GM19043 (cell line): Measurements from ENCODE around the gene TMEM248.
"Not testable (repeated sequence)": the region's sequence is repeated elsewhere in the genome, so short reads cannot be mapped to it uniquely, and the experiment has no call there.

ENCODE experiments used
- ATAC-seq: cut with Tn5 transposase; IDR thresholded peaks from one replicate; pipeline ENCODE4 v1.9.1; 2021; ENCODE audit warnings: low read depth; ENCODE audit not compliant: unreplicated experiment

Gene TMEM248, protein sequence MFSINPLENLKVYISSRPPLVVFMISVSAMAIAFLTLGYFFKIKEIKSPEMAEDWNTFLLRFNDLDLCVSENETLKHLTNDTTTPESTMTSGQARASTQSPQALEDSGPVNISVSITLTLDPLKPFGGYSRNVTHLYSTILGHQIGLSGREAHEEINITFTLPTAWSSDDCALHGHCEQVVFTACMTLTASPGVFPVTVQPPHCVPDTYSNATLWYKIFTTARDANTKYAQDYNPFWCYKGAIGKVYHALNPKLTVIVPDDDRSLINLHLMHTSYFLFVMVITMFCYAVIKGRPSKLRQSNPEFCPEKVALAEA

DNA sequence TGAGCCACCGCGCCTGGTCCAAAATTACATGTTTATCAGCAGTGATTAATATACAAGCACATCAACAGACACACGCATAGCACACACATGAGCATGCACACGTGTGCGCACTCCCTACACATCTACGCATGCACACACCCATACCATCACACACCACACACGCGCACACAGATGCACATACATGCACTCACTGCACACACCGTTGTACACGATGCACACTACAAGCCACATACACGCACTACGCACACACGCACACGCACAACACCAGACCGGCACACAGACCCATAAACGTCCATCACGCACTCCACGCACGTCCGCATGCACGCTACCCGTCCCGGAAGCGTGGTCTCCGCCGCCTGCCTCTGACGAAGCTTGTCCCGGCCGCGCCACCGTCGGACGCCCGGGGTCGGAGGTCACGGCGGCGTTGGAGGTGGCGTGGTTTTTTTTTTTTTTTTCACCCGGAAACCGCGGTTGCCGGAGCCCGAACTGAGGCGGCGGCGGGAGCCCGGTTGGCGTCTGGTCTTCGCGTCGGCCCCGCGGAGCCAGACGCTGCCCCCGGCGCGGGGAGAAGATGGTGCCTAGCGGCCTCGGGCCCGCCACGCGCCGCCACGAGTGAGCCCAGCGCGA is at the start of gene TMEM248:
TSS of gene TMEM248 (plus strand) at position 457 of the 627 bp plus-strand sequence. CDS start 20,641 bp downstream, outside the sequence.
- ATAC-seq: peak; percentile 85

DNA sequence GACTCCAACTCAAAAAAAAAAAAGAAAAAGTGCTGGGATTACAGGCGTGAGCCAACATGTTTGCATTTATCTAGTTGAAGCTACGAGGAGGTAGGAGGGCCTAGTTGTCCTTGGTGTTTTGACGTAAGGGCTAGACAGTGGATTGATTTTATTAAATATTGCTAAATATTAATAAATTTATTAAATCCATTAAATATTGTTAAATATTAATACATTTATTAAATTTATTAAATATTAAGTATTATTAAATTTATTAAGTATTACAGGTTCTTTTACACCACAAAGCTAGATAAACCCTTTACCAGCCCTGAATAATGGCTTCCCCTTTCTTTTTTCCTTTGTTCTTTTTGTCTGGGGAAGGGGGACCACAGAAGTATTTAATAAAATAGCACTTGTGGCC is 47.5 kb upstream of the TMEM248 start:
- no peak for ATAC-seq

DNA sequence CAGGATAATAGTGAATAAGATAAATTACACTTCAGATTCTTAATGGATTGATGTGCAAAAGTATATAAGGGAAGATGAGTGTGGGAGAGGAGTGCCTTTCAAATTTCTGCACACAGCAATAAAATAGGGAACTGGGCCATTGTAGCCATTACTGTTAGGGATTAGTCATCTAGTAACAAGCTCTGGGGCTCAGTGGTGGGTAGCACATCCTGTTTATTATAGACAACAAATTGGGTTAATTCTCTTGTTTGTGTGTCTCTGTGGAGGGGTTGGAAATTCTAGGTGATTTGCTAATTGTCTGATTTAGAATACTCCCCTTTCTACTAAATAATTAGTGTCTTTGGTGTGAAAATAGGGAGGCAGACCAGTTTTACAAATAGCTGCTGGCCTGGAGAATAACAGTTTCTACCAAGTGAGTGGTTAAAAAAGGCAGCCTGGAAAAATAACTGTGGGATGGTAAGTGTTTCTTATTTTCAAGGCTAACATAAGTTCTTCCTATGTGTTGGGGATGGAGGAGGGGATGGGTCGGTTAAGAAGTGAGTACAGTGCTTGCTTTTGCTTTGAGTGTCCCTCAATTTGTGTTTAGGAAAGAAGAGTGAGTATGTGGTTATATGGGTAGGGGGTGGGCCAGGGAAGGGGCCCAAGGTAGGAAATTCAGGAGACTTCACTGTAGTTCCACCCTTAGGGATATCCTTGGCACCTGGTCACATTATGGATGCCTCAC is 43.3 kb upstream of the TMEM248 start:
- ATAC-seq: peak; percentile 95

DNA sequence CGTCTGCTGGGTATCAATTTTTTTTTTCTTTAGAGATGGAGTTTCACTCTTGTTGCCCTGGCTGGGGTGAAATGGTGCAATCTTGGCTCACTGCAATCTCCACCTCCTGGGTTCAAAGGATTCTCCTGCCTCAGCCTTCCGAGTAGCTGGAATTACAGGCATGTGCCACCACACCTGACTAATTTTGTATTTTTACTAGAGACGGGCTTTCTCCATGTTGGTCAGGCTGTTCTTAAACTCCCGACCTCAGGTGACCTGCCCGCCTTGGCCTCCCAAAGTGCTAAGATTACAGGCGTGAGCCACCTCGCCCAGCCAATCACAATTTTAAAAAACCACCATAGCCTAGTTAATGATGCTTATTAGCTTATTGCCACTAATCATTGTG is 42.7 kb upstream of the TMEM248 start:
- ATAC-seq: not testable (repeated sequence)

DNA sequence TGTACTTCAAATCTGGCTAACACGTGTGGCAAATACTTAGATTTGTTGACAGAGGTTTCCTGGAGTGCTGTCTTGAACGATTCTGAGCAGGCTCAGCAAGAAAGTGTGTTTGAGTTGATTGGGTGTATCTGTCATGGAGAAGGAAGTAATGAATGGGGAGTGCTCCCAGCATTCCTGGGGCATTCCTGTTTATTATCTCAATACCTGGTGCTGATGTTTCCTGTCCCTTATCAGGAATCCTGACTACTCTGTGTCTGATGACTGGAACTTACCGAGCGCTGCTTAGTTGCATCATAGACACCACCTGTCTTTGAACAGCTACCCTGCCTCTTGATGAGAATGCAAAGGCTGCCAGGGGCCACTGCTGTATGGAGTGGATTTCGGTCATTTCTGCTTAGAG is 41.0 kb upstream of the TMEM248 start:
- ATAC-seq: no peak

DNA sequence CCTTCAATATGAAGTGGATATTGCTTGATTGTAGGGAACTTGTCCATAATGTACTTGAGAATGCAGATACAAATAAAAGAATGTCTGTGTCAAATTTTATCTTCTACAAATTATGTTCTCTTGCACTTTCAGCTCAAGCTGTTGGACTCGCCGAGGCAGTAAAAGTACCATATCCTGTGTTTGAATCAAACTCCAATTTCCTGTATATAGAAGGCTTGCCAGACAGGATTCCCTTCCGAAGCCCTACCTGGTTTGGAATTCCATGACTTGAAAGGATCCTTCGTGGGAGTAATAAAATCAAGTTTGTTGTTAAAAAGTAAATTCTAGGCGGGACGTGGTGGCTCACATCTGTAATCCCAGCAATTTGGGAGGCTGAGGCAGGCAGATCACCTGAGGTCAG is 40.4 kb upstream of the TMEM248 start:
- not testable (repeated sequence) for ATAC-seq

GRCh38 chr7:66883716-66884115 is 37.3 kb upstream of the TMEM248 start:
- ATAC-seq: no peak

- not testable (repeated sequence) for ATAC-seq
These were observed 36.5 kb upstream of the TMEM248 start for GRCh38 chr7:66884556-66884955.

DNA sequence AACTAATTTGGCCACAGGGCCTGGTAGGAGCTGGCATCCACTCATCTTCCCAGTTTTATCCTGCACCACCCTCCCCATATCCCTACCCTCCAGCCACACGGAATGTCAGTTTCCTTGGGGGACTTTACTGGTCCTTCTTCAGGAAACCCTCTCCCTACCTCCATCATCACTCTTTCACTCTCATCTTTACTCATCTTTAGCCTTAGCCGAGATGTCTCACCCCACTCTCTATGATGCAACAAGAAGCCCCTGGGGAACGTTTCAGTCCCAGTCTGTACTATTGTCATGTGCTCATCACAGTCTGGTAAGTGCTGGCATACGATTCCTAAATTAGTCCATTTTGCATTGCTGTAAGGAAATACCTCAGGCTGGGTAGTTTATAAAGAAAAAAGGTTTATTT is 34.9 kb upstream of the TMEM248 start:
- peak; percentile 71 for ATAC-seq

- not testable (repeated sequence) for ATAC-seq
These were observed 32.8 kb upstream of the TMEM248 start for GRCh38 chr7:66888223-66888622.

- no peak for ATAC-seq
These were observed 26.5 kb upstream of the TMEM248 start for GRCh38 chr7:66894463-66895080.

- ATAC-seq: no peak
These were observed 24.6 kb upstream of the TMEM248 start for GRCh38 chr7:66896441-66896840.

DNA sequence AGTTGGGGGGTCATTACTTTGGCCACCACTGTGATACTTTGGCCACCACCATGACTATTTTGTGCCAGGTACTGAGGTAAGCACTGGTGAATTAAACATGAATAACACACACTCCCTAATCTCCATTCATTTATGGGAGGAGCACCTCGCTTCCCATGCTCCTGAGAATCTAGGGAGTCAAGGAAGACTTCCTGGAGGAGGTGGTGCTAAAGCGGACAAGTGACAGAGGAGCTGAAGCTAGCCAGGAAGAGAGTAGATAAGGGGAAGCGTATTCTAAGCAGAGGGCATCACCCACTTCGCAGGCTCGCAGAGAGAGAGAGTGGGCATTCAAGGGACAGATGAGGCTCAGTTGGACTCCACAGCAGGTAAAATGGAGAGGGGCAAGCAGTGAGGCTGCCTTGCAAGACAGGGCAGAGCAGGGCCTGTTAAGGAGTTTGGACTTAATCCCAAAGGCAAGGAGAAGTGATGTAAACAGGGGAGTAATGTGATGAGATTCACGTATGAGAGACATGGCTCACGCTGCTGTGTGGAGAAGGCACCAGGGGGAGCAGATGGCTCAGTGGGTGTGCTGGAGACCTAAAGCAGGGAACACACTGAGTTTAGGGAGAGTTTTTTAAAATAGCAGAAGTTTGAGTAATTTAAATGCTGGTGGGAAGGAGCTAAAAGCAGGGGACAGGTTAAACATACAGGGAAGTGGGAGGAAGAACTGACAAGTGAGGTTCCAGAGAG is 21.3 kb upstream of the TMEM248 start:
- no peak for ATAC-seq

- ATAC-seq: no peak
These were observed 18.8 kb upstream of the TMEM248 start for GRCh38 chr7:66901941-66902843.

- ATAC-seq: no peak
These were observed 18.2 kb upstream of the TMEM248 start for GRCh38 chr7:66902844-66903180.

DNA sequence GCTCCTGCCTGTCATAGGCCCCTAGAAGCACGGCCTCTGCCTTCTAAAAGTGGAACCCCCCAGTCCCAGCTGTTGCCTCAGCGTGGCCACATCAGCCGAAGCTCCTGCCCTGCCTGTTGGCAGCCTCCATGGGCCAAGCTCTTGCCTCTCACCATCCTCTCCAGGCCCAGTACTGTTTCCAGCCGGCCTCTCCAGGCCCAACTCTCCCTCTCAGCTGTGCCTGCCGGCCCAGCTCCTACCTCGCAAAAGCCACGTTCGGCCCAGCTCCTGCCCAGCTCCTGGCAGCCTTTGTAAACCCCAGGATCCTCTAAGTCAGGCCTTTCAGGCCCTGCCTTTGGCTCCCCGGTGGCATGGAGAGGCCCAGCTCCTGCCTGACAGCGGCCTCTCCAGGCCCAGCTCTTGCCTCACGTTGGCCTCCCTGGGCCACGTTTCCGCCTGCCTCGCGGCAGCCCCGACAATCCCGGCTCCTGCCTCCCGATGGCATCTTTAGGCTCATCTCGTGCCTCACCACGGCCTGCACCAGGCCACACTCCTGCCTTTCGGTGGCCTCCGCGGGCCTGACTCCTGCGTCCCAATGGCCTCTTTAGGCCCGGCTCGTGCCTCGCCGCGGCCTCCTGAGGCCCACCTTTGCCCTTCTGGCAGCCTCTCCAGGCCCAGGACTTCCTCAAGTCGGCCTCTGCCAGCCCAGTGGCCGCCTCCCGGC is 17.5 kb upstream of the TMEM248 start:
- ATAC-seq: no peak

- ATAC-seq: no peak
These were observed 16.9 kb upstream of the TMEM248 start for GRCh38 chr7:66904063-66904593.

GRCh38 chr7:66905278-66905677 is 15.7 kb upstream of the TMEM248 start:
- ATAC-seq: no peak

DNA sequence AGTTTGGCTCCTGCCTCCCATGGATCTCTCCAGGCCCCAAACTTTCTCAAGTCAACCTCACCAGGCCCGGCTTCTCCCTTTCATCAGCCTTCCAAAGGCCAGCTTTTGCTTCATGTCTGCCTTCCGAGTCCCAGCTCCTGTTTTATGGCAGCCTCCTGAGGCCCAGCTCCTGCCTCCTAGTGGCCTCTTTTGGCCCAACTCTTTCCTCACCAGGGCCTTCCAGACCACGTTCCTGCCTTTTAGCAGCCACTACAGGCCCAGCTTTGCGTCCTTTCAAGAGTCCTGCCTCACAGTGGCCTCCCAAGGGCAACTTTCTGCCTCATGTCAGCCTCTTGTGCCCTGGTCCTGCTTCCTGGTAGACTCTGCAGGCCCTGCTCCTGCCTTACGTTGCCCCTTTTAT is 15.3 kb upstream of the TMEM248 start:
- ATAC-seq: no peak
